GM12801 (cell line): Measurements from ENCODE around the gene HPCAL1.

Source experiments
- TF ChIP-seq, protein P1 (sequence below): IDR thresholded peaks from one replicate; pipeline ENCODE4 v1.5.1; 2011; ENCODE audit warnings: control low read depth; ENCODE audit not compliant: insufficient read length; ENCODE audit errors: extremely low read depth

HPCAL1 gene

DNA sequence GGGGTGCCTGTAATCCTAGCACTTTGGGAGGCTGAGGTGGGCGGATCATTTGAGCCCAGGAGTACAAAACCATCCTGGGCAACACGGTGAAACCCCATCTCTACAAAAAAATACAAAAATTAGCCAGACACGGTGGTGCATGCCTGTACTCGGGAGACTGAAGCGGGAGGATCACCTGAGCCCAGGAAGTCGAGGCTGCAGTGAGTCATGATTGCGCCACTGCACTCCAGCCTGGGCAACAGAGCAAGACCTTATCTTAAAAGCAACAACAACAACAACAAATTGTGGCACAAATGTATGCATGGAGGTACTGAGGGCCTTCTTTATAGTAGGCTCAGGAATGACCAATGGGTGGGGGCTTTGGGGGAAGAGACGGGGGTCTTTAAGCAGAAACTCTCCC lies 38.5 kb downstream of the HPCAL1 start:
- TF ChIP-seq, protein P1, sequence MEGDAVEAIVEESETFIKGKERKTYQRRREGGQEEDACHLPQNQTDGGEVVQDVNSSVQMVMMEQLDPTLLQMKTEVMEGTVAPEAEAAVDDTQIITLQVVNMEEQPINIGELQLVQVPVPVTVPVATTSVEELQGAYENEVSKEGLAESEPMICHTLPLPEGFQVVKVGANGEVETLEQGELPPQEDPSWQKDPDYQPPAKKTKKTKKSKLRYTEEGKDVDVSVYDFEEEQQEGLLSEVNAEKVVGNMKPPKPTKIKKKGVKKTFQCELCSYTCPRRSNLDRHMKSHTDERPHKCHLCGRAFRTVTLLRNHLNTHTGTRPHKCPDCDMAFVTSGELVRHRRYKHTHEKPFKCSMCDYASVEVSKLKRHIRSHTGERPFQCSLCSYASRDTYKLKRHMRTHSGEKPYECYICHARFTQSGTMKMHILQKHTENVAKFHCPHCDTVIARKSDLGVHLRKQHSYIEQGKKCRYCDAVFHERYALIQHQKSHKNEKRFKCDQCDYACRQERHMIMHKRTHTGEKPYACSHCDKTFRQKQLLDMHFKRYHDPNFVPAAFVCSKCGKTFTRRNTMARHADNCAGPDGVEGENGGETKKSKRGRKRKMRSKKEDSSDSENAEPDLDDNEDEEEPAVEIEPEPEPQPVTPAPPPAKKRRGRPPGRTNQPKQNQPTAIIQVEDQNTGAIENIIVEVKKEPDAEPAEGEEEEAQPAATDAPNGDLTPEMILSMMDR, result no peak

DNA sequence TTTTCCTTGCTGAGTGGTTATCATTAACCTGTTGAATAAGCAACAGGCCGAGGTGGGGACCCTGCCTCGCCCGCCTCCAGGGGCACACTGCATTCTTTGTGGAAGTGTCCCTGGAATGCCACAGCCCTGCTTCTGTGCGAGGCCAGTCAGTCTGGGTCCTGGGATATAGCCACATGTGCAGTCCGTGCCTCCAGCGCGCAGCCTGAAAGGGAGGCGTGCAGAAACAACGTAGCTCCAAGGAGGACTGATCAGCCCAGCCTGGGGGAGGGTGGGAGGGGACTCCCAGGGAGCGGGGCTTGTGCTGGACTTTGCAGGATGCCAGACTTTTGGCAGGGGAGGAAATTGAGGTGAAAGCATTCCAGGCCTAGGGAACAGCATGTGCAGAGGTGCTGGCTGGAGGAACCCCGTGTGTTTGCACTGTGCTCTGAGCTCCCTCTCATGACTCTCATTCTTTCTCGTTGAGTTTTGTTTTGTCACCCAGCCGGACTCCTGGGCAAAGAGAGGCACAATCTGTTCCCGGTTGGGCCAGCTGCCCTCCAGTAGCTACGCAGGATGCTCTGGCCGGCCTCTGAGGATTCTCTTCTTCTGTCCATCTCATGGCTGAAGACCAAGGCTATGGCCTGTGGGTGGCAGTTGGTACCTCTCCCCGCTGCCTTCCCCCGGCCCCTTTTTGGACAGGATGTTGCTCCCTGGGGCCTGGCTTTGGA lies 39.7 kb downstream of the HPCAL1 start:
- TF ChIP-seq, protein P1, result no peak

DNA sequence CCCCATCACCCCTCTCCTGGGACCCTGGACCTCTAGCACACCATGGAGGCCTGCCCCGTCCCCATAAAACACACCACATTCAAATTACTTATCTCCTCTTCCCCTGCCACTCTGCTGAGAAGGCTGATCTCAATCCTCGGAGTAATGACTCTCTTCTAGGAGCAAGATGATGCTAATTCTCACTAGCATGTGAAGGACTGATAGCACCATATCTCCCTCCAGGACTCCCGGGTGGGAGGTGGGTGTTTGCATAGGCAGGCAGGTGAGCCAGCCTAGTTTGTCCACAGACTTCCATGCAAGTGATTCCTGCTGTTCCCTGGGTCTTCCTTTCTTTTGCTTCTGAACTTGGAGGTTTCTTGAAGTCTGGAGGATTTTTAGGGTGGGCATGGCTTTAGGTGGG lies 40.5 kb downstream of the HPCAL1 start:
- TF ChIP-seq, protein P1, result no peak

DNA sequence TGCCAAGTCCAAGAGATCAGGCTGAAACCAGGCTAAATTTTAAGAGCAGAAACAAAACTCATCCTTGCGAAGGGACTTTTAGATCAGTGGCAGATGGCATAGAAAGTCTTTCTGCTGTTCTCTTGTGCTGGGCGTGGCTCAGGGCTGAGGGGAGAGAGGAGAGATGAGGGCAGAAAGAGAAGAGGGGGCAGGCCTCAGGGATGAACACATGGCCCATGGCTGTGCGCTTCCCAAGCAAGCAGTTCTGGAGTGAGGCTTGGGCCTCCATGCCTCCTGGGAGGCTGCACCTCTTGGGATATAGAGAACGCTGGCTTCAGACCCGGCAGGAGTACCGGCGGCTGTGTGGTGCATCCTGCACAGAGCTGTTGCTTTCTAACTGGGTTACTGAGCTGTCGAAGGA lies 41.0 kb downstream of the HPCAL1 start:
- TF ChIP-seq, protein P1, result no peak

DNA sequence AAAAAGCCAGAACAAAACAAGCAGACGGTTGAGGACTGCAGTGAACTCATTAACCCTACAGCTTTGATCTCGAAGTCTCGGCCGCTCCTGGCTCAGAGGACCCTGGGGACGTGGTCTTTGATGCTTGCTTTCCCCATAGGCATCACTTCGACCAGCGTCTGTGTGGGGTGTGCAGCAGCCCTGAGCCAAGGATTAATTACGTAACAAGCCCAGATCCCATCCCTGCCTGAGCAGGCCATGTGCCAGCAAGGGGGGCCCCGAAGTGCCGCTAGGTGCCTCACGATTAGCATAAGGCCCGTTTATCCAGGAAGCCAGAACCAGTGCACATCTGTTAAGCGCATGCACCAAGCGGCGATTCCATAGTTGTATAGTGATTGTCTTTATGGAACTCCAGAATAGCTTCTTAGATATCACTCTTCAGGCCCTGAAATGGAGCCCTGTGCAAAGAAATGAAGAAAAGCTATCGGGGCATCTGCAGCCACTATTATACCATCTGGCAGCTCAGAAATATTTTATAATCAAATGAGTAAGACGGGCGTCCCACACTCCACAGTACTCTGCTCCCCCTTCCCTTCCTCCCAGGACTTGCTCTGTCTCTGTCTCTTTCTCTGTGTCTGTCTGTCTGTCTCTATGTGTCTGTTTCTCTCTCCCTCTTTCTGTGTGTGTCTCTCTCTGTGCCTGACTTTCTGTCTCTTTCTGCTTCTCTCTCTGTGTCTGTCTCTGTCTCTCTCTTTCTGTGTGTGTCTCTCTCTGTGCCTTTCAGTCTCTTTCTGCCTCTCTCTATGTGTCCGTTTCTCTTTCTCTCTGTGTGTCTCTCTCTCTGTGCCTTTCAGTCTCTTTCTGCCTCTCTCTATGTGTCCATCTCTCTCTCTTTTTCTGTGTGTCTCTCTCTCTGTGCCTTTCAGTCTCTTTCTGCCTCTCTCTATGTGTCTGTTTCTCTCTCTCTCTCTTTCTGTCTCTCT lies 41.7 kb downstream of the HPCAL1 start:
- TF ChIP-seq, protein P1, result no peak

DNA sequence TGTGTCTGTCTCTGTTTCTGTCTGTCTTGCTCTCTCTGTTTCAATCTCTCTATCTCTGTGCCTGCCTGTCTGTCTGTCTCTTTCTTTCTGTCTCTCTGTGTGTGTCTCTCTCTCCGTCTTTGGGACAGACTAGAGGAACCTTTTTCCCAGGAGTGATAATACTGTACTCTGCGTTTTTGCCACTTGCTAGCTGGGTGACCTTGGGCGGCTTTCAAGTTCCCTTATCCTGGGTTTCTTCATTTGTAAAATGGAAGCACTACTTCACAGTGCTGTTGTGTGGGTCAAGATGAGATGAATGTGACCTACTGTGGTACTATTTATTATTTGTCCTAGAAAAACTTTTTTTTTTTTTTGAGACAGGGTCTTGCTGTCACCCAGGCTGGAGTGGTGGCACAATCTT lies 42.4 kb downstream of the HPCAL1 start:
- TF ChIP-seq, protein P1, result no peak

DNA sequence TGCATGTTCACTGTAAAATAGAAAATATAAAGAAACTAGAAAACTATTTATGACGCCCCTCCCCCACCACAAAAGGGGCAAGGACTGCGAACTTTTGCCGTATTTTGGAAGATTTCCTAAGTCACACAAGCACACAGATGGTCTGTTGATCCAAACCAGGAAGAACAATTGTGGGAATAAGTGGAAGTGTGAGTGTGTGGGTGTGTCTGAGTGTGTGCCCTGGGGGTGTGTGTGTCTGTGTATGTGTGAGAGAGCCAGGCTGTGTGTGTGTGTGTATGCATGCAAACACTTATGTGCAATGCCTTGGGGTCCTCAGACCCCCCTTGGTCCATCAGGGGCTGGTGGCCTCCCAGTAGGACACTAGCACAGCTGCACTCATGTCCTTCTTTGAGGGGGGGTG lies 43.1 kb downstream of the HPCAL1 start:
- TF ChIP-seq, protein P1, result no peak
